HG03095 (cell line): ENCODE data around the gene UFC1.
A peak's percentile ranks its signal among the peaks of the same experiment; 100 is the strongest.

Source experiments
- ATAC-seq: cut with Tn5 transposase; IDR thresholded peaks from one replicate; pipeline ENCODE4 v1.9.1; 2021; ENCODE audit warnings: moderate library complexity; ENCODE audit not compliant: unreplicated experiment

UFC1 gene

GRCh38 chr1:161192476-161193465 is 39.0 kb downstream of the UFC1 start:
- ATAC-seq: no peak

GRCh38 chr1:161193561-161194235 is 39.9 kb downstream of the UFC1 start:
- ATAC-seq: no peak

- peak; percentile 45 for ATAC-seq
Measured at GRCh38 chr1:161195171-161195570, 41.4 kb downstream of the UFC1 start.

- no peak for ATAC-seq
Measured at GRCh38 chr1:161196111-161196510, 42.3 kb downstream of the UFC1 start.

- ATAC-seq: no peak
Measured at GRCh38 chr1:161196521-161197451, 43.0 kb downstream of the UFC1 start.

GRCh38 chr1:161197560-161198193 is 43.9 kb downstream of the UFC1 start:
- ATAC-seq: no peak

GRCh38 chr1:161198194-161198896 is 44.6 kb downstream of the UFC1 start:
- no peak for ATAC-seq

GRCh38 chr1:161198897-161199431 is 45.2 kb downstream of the UFC1 start, which contains the start of gene ADAMTS4:
TSS of gene ADAMTS4 (minus strand) at chr1:161199054. CDS start at chr1:161198627, 427 bp downstream.
- no peak for ATAC-seq

- no peak for ATAC-seq
Measured at GRCh38 chr1:161199506-161200139, 45.8 kb downstream of the UFC1 start.

- no peak for ATAC-seq
Measured at GRCh38 chr1:161200421-161200991, 46.7 kb downstream of the UFC1 start.

GRCh38 chr1:161200992-161201835 is 47.4 kb downstream of the UFC1 start:
- no peak for ATAC-seq

GRCh38 chr1:161201836-161202712 is 48.3 kb downstream of the UFC1 start, which contains the start of gene NDUFS2:
TSS of gene NDUFS2 (plus strand) at chr1:161202367. CDS start at chr1:161202386, 19 bp downstream.
- peak; percentile 92 for ATAC-seq

- ATAC-seq: no peak
Measured at GRCh38 chr1:161206411-161207140, 52.8 kb downstream of the UFC1 start.

GRCh38 chr1:161207173-161207572 is 53.4 kb downstream of the UFC1 start:
- ATAC-seq: no peak
